ENCODE data around the gene TMEM107.

Gene TMEM107

GRCh38 chr17:8153031-8153451 lies 23.1 kb downstream of the TMEM107 start:
- no peak for DNase-seq (ENCODE audit: low read depth, low spot score)
- ChIA-PET POLR2A (interaction anchor here (0.7 to 2.2 kb wide), 2 partner anchors 14 to 20 kb away, joined by 4 to 10 read pairs; no protein-coding TSS in a partner anchor), CTCF (interaction anchor here (3.4 to 4.3 kb wide), 2 partner anchors 15 to 34 kb away, joined by 14 to 29 read pairs; partner anchors contain the start of gene ALOXE3)
- no peak overlapping the region for H3K4me3 ChIP-seq (ENCODE audit: low read depth, low read length)
- TF ChIP-seq CTCF (IDR thresholded peaks at IDR 0.05; ENCODE audit: insufficient read depth, low read length, missing control alignments), result no peak

- POLR2A ChIA-PET, result interaction anchor here (0.9 to 1.0 kb wide), 5 partner anchors 13 to 32 kb away, joined by 3 to 8 read pairs (median 4); no protein-coding TSS in a partner anchor
- TF ChIP-seq CTCF (IDR thresholded peaks at IDR 0.05; ENCODE audit: insufficient read depth, low read length, missing control alignments), result no peak
- peak; percentile 80 for DNase-seq (ENCODE audit: low read depth, low spot score)
- peak within 1 kb of the TSS; percentile 95 for H3K4me3 ChIP-seq (ENCODE audit: low read depth, low read length)
- CTCF ChIA-PET, result interaction anchor here (2.3 to 3.9 kb wide), 3 partner anchors 8 to 33 kb away, joined by 6 to 38 read pairs (median 14); partner anchors contain the start of gene ALOXE3
These were observed 23.9 kb downstream of the TMEM107 start, which contains the start of gene PER1 for GRCh38 chr17:8152112-8152775. Gene PER1 (minus strand): TSS chr17:8152404. CDS start chr17:8150706, 1,698 bp downstream.

- CTCF ChIA-PET, result interaction anchor here (0.7 to 3.9 kb wide), 5 partner anchors 8 to 33 kb away, joined by 3 to 38 read pairs (median 6); partner anchors contain the start of gene ALOXE3
- POLR2A ChIA-PET, result interaction anchor here (0.5 to 1.7 kb wide), 9 partner anchors 8 to 34 kb away, joined by 3 to 9 read pairs (median 4); no protein-coding TSS in a partner anchor
- TF ChIP-seq CTCF (IDR thresholded peaks at IDR 0.05; ENCODE audit: insufficient read depth, low read length, missing control alignments), result no peak
- H3K4me3 ChIP-seq (ENCODE audit: low read depth, low read length), result peak overlapping the region; percentile 95
- DNase-seq (ENCODE audit: low read depth, low spot score), result no peak
These were observed 24.5 kb downstream of the TMEM107 start for GRCh38 chr17:8151641-8152111.

- H3K4me3 ChIP-seq (ENCODE audit: low read depth, low read length), result peak overlapping the region; percentile 95
- ChIA-PET CTCF (interaction anchor here (0.7 to 3.9 kb wide), 5 partner anchors 9 to 72 kb away, joined by 3 to 38 read pairs (median 5); no protein-coding TSS in a partner anchor), POLR2A (interaction anchor here (0.5 to 1.7 kb wide), 6 partner anchors 9 to 225 kb away, joined by 3 to 9 read pairs (median 4); partner anchors contain the start of gene KRABD2)
- peak; percentile 0 for TF ChIP-seq CTCF (IDR thresholded peaks at IDR 0.05; ENCODE audit: insufficient read depth, low read length, missing control alignments)
- DNase-seq (ENCODE audit: low read depth, low spot score), result peak; percentile 51
These were observed 25.0 kb downstream of the TMEM107 start for GRCh38 chr17:8151120-8151640.

GRCh38 chr17:8150194-8151119 lies 25.7 kb downstream of the TMEM107 start:
- POLR2A ChIA-PET, result interaction anchor here (0.6 to 1.7 kb wide), 5 partner anchors 9 to 226 kb away, joined by 3 to 9 read pairs (median 4); partner anchors contain the start of gene KRABD2
- peak overlapping the region; percentile 95 for H3K4me3 ChIP-seq (ENCODE audit: low read depth, low read length)
- DNase-seq (ENCODE audit: low read depth, low spot score), result no peak
- TF ChIP-seq CTCF (IDR thresholded peaks at IDR 0.05; ENCODE audit: insufficient read depth, low read length, missing control alignments), result no peak
- CTCF ChIA-PET, result interaction anchor here (0.7 to 3.9 kb wide), 6 partner anchors 8 to 73 kb away, joined by 3 to 38 read pairs (median 6); partner anchors contain the start of gene ALOXE3
